Esophagus muscularis mucosa (tissue), 4 donors: ENCODE results near the gene AFMID. TPM values are rescaled to one million over a fixed set of nuclear protein-coding genes. Genes with fewer than 3 reads are reported as not detected.

Source experiments
- DNase-seq: peaks from one replicate; pipeline ENCODE4 v3.0.0-alpha.2; 2017; ENCODE audit errors: extremely low spot score
- H3K27ac ChIP-seq, 4 donors: fragments of 200-600 bp; sonication (generic); replicated peaks in 1 of 4; 1 replicate in 3 of 4; 2 replicates in 1 of 4; pipeline ENCODE4 v1.5.1; 2016 to 2019; ENCODE audit warnings: mild to moderate bottlenecking in 1 of 4
- H3K27me3 ChIP-seq, 4 donors: fragments of 200-600 bp; sonication (generic); one replicate each; pipeline versions ENCODE4 v1.5.1 to v1.6.0; 2016 to 2019
- H3K36me3 ChIP-seq, 4 donors: fragments of 200-600 bp; sonication (generic); one replicate each; pipeline ENCODE4 v1.5.1; 2016 to 2019
- H3K4me1 ChIP-seq, 4 donors: fragments of 200-600 bp; sonication (generic); one replicate each; pipeline ENCODE4 v1.5.1; 2016 to 2019
- H3K4me3 ChIP-seq, 4 donors: fragments of 200-600 bp; sonication (generic); 1 replicate in 2 of 4; 2 replicates in 2 of 4; pipeline ENCODE4 v1.5.1; 2016 to 2019; ENCODE audit warnings: mild to moderate bottlenecking in 4 of 4, moderate library complexity in 1 of 4
- H3K9me3 ChIP-seq, 4 donors: fragments of 200-600 bp; sonication (generic); 1 replicate in 3 of 4; 2 replicates in 1 of 4; pipeline ENCODE4 v1.5.1; 2016 to 2019
- EP300 ChIP-seq: sonication (generic); formaldehyde crosslinking; IDR thresholded peaks from one replicate; pipeline ENCODE4 v1.6.1; 2017; ENCODE audit warnings: antibody characterized with exemption
- POLR2A ChIP-seq: fragments of 450-650 bp; IDR thresholded peaks from one replicate; pipeline ENCODE4 v1.6.1; 2017; ENCODE audit warnings: antibody characterized with exemption, moderate library complexity, mild to moderate bottlenecking, low read depth
- POLR2AphosphoS5 ChIP-seq, 2 donors: sonication (generic); formaldehyde crosslinking; IDR thresholded peaks; one replicate each; pipeline ENCODE4 v1.6.1; 2017; ENCODE audit warnings: antibody characterized with exemption in 2 of 2
- WGBS: methylation state at CpG from one replicate; pipeline ENCODE4 v1.1.5; 2018; 5-methylcytosine and 5-hydroxymethylcytosine counted together
- intact Hi-C: fragments of 100-400 bp; cut with DNase I; formaldehyde crosslinking; loops from one replicate; pipeline ENCODE4 v1.15.1; 2023
- total RNA-seq, 4 donors: library from RNA; depleted of rRNA; stranded (reverse); fragments of >200 nt; gene quantifications; one replicate each; pipeline versions ENCODE4 v1.1.0 to v1.2.1, GENCODE V29; 2016
- TF ChIP-seq, protein P1 (sequence below), 3 experiments: fragments of 200-600 bp in 2 of 3; fragments of 450-650 bp in 1 of 3; sonication (generic) in 2 of 3; IDR thresholded peaks; one replicate each; pipeline ENCODE4 v1.5.1; 2017 to 2019; ENCODE audit warnings: antibody characterized with exemption in 3 of 3, mild to moderate bottlenecking in 2 of 3, moderate library complexity in 1 of 3

The AFMID gene
- total RNA-seq, 4 donors from 2014 or later, result 15.7 to 44.3 (median 25.4) TPM

DNA sequence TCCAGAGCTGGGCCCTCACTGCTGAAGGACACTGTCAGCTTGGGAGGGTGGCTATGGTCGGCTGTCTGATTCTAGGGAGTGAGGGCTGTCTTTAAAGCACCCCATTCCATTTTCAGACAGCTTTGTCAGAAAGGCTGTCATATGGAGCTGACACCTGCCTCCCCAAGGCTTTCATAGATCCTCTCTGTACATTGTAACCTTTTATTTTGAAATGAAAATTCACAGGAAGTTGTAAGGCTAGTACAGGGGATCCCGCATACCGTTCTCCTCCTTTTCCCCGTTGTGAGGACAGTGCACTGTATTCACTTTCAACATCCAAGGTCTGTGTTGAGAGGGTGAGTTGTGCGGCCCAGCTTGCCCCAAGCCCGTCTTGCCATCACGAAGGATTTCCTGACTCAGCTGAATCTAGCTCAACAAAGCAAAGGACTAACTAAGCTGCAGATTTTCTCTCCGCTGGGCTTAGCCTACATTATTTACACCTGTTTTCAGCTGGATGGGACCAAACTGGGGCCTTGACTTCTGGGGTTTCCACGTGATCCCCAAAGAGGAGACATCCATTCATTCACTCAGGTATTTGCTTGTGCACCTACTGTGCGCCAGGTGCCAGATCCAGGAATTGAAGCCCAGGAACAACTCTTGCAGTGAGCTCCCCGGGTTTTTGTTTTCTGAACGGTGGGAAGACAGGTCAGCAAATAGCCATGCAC, 39.0 kb downstream of the AFMID start:
- Histone ChIP-seq H3K9me3 (no peaks in the 10 kb centered on the region), H3K27ac (no peak overlapping the region), H3K4me3 (no peak overlapping the region), H3K36me3 (no peaks in the 10 kb centered on the region), H3K4me1 (peaks cover 0 to 9% (median 3%) of the 10 kb centered on the region in 4 donors), H3K27me3 (peaks cover 0 to 12% (median 8%) of the 10 kb centered on the region in 4 donors)
- 78% methylated on average over 11 of the region's 12 CpGs for WGBS
- DNase-seq, result no peak
- TF ChIP-seq, protein P1, sequence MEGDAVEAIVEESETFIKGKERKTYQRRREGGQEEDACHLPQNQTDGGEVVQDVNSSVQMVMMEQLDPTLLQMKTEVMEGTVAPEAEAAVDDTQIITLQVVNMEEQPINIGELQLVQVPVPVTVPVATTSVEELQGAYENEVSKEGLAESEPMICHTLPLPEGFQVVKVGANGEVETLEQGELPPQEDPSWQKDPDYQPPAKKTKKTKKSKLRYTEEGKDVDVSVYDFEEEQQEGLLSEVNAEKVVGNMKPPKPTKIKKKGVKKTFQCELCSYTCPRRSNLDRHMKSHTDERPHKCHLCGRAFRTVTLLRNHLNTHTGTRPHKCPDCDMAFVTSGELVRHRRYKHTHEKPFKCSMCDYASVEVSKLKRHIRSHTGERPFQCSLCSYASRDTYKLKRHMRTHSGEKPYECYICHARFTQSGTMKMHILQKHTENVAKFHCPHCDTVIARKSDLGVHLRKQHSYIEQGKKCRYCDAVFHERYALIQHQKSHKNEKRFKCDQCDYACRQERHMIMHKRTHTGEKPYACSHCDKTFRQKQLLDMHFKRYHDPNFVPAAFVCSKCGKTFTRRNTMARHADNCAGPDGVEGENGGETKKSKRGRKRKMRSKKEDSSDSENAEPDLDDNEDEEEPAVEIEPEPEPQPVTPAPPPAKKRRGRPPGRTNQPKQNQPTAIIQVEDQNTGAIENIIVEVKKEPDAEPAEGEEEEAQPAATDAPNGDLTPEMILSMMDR (IDR thresholded peaks at IDR 0.05), result no peak
- TF ChIP-seq POLR2A, result no peak
- TF ChIP-seq POLR2AphosphoS5 (IDR thresholded peaks at IDR 0.05), result no peak
- TF ChIP-seq EP300, result no peak
- intact Hi-C loops, result no loop called here

DNA sequence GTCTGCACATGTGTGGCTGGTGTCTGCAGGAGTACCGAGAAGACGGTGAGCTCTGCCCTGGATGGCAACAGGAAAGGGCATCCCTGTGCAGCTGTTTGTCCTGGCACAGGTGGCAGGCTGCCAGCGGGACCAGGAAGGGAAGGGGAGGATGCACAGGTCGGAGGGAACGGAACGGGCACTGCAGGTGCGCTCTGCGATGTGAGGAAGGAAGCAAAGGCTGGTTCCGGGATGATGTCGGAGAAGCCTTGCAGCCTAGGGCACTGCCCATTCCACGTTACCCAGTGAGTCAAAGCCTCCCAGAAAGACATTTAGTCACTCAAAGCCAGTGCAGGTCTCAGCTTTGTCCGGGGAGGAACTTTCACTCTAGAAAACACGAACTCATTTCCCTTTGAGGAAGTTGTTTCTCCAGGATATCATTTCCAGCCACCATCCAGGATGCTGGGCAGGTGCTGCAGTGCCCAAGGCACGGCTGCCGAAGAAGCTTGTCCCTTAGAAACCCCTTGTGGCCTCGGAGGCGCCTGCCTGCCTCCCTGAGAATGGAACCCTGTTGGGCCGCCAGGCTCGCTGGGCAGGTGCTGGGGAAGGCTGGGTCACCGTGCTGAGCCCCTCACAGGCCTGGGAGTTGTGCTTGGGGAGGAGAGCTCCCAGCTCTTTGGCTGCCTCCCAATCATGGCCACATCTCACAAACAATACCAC, 39.7 kb downstream of the AFMID start:
- DNase-seq, result no peak
- TF ChIP-seq, protein P1 (IDR thresholded peaks at IDR 0.05), result no peak
- TF ChIP-seq POLR2A, result no peak
- TF ChIP-seq EP300, result no peak
- no peak for TF ChIP-seq POLR2AphosphoS5 (IDR thresholded peaks at IDR 0.05)
- intact Hi-C loops, result no loop called here
- H3K9me3 ChIP-seq, result no peaks in the 10 kb centered on the region
- no peaks in the 10 kb centered on the region for H3K36me3 ChIP-seq
- peaks cover 0 to 19% (median 12%) of the 10 kb centered on the region in 4 donors for H3K27me3 ChIP-seq
- WGBS, result 65% methylated on average over 17 of the region's 20 CpGs
- H3K27ac ChIP-seq, result no peak overlapping the region
- H3K4me3 ChIP-seq, result no peak overlapping the region
- H3K4me1 ChIP-seq, result peaks cover 5 to 11% (median 9%) of the 10 kb centered on the region in 4 donors

DNA sequence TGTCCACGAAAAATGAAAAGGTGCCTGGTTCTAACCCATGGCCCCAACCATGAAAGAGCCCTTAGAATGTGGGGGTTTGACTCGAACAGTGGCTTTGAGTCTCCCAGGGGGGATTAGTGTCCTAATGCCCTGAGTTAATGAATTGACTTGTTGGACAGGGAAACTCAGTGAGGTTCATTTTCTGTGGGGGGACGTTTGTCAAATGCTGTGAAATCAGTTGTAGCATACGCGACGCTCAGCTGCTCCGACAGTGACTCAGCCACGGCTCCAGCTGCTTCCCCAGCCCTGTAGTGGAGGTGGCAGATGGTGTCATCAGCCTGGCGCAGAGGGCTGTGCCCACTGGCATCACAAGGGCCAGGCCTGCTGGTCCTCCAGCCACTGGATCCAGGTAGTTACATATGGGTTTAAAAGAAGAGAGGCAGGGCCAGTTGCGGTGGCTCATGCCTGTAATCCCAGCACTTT, 40.3 kb downstream of the AFMID start:
- Histone ChIP-seq H3K9me3 (no peaks in the 10 kb centered on the region), H3K4me3 (no peak overlapping the region), H3K27ac (no peak overlapping the region), H3K36me3 (no peaks in the 10 kb centered on the region), H3K4me1 (peaks cover 7 to 16% (median 11%) of the 10 kb centered on the region in 4 donors), H3K27me3 (peaks cover 0 to 25% (median 18%) of the 10 kb centered on the region in 4 donors)
- TF ChIP-seq, protein P1 (IDR thresholded peaks at IDR 0.05), result no peak
- TF ChIP-seq POLR2A, result no peak
- no peak for TF ChIP-seq POLR2AphosphoS5 (IDR thresholded peaks at IDR 0.05)
- TF ChIP-seq EP300, result no peak
- WGBS, result 82% methylated on average over 10 of the region's 10 CpGs
- intact Hi-C loops, result no loop called here
- DNase-seq, result no peak

DNA sequence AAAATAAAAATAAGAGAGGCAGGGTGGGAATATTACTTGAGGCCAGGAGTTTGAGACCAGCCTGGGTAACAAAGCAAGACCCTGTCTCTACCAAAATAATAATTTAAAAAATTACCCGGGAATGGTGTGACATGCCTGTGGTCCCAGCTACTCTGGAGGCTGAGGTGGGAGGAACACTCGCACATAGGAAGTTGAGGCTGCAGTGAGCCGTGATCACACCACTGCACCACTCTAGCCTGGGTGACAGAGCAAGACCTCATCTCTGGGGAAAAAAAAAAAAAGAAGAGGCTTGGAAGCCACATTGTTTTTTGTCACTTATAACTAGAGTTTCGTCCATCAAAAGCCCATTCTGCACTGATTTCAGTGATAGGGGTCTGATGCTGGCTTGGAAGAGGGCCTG, 41.0 kb downstream of the AFMID start:
- H3K27ac ChIP-seq, result no peak overlapping the region
- no peaks in the 10 kb centered on the region for H3K36me3 ChIP-seq
- H3K4me1 ChIP-seq, result peaks cover 3 to 16% (median 11%) of the 10 kb centered on the region in 4 donors
- 86% methylated on average over 4 of the region's 4 CpGs for WGBS
- intact Hi-C loops, result no loop called here
- no peak for DNase-seq
- peaks cover 0 to 32% (median 22%) of the 10 kb centered on the region in 4 donors for H3K27me3 ChIP-seq
- H3K9me3 ChIP-seq, result no peaks in the 10 kb centered on the region
- H3K4me3 ChIP-seq, result no peak overlapping the region
- TF ChIP-seq POLR2A (no peak), EP300 (no peak), POLR2AphosphoS5 (IDR thresholded peaks at IDR 0.05) (no peak)

DNA sequence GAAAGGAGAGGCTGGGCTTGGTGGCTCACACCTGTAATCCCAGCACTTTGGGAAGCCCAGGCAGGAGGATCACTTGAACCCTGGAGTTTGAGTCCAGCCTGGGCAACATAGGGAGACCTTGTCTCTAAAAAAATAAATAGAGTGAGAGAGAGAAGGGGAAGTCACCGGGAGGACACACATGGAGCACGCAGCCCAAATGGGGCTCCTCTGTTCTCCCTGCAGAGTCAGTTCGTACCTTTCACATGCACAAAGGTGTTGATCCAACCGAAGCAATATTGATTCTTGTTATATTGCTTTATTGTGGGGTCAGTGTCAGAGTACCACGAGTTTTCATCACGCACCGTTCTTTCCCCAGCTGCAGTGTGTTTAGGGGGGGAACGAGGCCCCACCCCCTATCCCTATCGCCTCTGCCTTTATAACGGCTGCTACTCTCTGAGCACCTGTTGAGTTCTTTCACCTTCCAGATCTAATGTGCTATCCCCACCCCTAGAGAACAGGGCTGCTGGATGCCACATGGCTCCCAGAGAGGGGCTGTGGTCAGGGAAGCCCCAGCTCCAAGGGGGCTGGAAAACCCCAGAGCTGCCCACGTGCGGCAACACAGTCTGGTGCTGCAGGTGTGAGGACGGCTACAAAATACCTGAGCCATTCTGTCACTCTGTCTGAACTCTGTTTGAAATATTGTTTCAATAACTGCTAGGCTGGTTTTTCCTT, 43.2 kb downstream of the AFMID start:
- H3K4me1 ChIP-seq, result peaks cover 4 to 12% (median 10%) of the 10 kb centered on the region in 4 donors
- no peaks in the 10 kb centered on the region for H3K9me3 ChIP-seq
- peaks cover 0 to 39% (median 22%) of the 10 kb centered on the region in 4 donors for H3K27me3 ChIP-seq
- no peak overlapping the region for H3K27ac ChIP-seq
- TF ChIP-seq, protein P1 (IDR thresholded peaks at IDR 0.05), result no peak
- TF ChIP-seq EP300 (no peak), POLR2AphosphoS5 (IDR thresholded peaks at IDR 0.05) (no peak), POLR2A (no peak)
- 90% methylated on average over 13 of the region's 13 CpGs for WGBS
- no peak for DNase-seq
- no peaks in the 10 kb centered on the region for H3K36me3 ChIP-seq
- H3K4me3 ChIP-seq, result no peak overlapping the region
- intact Hi-C loops, result no loop called here
